Panc1 (cell line): ENCODE results near the gene MSRB1. TPM values are rescaled to one million over a fixed set of nuclear protein-coding genes. Genes with fewer than 3 reads are reported as not detected.
"Not testable (repeated sequence)": the region's sequence is repeated elsewhere in the genome, so short reads cannot be mapped to it uniquely, and the experiment has no call there.

Experiments used
- ATAC-seq: fragments of 200-7000 bp; cut with Tn5 transposase; 2 replicates; pipeline ENCODE4 v1.9.1; 2020; ENCODE audit warnings: mild to moderate bottlenecking, moderate library complexity
- BruUV-seq: library from RNA; stranded (reverse); fragments of 400-500 nt; replicated peaks from 2 replicates; lab custom pipeline; 2021; lab: Mats Ljungman, UMichigan
- CTCF ChIA-PET: fragments of 300-600 bp; sonication (Branson Sonifier 250); formaldehyde crosslinking; loops from one replicate; lab custom pipeline; 2022; ENCODE audit warnings: antibody characterized with exemption; lab: Charles Lee
- POLR2A ChIA-PET: fragments of 300-600 bp; sonication (Branson Sonifier 250); formaldehyde crosslinking; loops from one replicate; lab custom pipeline; 2022; ENCODE audit warnings: antibody characterized with exemption; lab: Charles Lee
- DNase-seq: peaks from one replicate; pipeline ENCODE4 v3.0.0-alpha.2; 2010; ENCODE audit warnings: low read depth, low spot score
- H3K27ac ChIP-seq: 2 replicates; pipeline ENCODE4 v1.5.1; 2011; ENCODE audit warnings: mild to moderate bottlenecking, low read length, inconsistent platforms
- H3K27me3 ChIP-seq: fragments of 200-500 bp; sonication (Bioruptor generic); 2 replicates; pipeline ENCODE4 v1.6.0; 2014; ENCODE audit warnings: low read length, inconsistent platforms; ENCODE audit not compliant: control insufficient read depth, insufficient read depth
- H3K36me3 ChIP-seq: fragments of 200-500 bp; sonication (Bioruptor generic); 2 replicates; pipeline ENCODE4 v1.5.1; 2014; ENCODE audit warnings: inconsistent platforms, mild to moderate bottlenecking, low read length, moderate library complexity; ENCODE audit not compliant: control insufficient read depth, insufficient read depth
- H3K4me1 ChIP-seq: 2 replicates; pipeline ENCODE4 v1.5.1; 2011; ENCODE audit warnings: inconsistent platforms, mild to moderate bottlenecking, low read length, moderate library complexity; ENCODE audit not compliant: control insufficient read depth, insufficient read depth
- H3K4me3 ChIP-seq, 2 experiments: 2 replicates each; pipeline ENCODE4 v1.5.1; 2011 to 2012; ENCODE audit warnings: low read depth in 2 of 2, low read length in 2 of 2, mild to moderate bottlenecking in 2 of 2, inconsistent platforms in 1 of 2, moderate library complexity in 1 of 2
- H3K9me3 ChIP-seq: fragments of 200-500 bp; sonication (Bioruptor generic); 2 replicates; pipeline ENCODE4 v1.5.1; 2014; ENCODE audit warnings: low read depth, mild to moderate bottlenecking, inconsistent platforms, low read length, moderate library complexity; ENCODE audit not compliant: control insufficient read depth, insufficient read depth
- CTCF ChIP-seq: fragments of 450-650 bp; IDR thresholded peaks from 2 replicates; pipeline ENCODE4 v1.5.1; 2017; ENCODE audit warnings: mild to moderate bottlenecking
- POLR2AphosphoS5 ChIP-seq: IDR thresholded peaks from 2 replicates; pipeline ENCODE4 v1.6.1; 2012; ENCODE audit warnings: mild to moderate bottlenecking, low read depth, low read length, moderate library complexity
- REST ChIP-seq, 2 experiments: IDR thresholded peaks; 2 replicates each; pipeline ENCODE4 v1.6.1; 2011 to 2012; ENCODE audit warnings: low read depth in 2 of 2, control low read depth in 1 of 2, low read length in 1 of 2, mild to moderate bottlenecking in 1 of 2, moderate library complexity in 1 of 2; ENCODE audit not compliant: insufficient read depth in 1 of 2
- SIN3A ChIP-seq: IDR thresholded peaks from 2 replicates; pipeline ENCODE4 v1.6.1; 2012; ENCODE audit warnings: low read depth, mild to moderate bottlenecking, low read length, moderate library complexity, borderline replicate concordance; ENCODE audit not compliant: insufficient read depth
- TCF7L2 ChIP-seq: IDR thresholded peaks from 2 replicates; pipeline ENCODE4 v1.6.1; 2011; ENCODE audit warnings: mild to moderate bottlenecking, low read depth, low read length, inconsistent platforms
- in situ Hi-C: cut with HindIII; loops from 2 replicates; pipeline ENCODE4 v1.10.0; 2016; ENCODE audit warnings: low sequenced_read_pairs, low pct_unique_long_range_greater_than_20kb
- intact Hi-C: fragments of 100-400 bp; cut with micrococcal nuclease; formaldehyde crosslinking; loops from one replicate; pipeline ENCODE4 v1.10.0; 2022; ENCODE audit not compliant: unreplicated experiment
- total RNA-seq: library from RNA; stranded (reverse); gene quantifications from one replicate; pipeline ENCODE4 v1.2.1, GENCODE V29; 2021; ENCODE audit not compliant: unreplicated experiment

Gene MSRB1
- total RNA-seq, 1 experiment from 2014 or later: 25.3 TPM

- no peaks in the 10 kb centered on the region for H3K4me1 ChIP-seq
- H3K36me3 ChIP-seq: no peaks in the 10 kb centered on the region
- ATAC-seq: no peak
- H3K9me3 ChIP-seq: no peaks in the 10 kb centered on the region
- BruUV-seq: no TSS peak
- ChIA-PET POLR2A (no interaction called here), CTCF (no interaction called here)
- intact Hi-C loops (no loop called here), in situ Hi-C loops (no loop called here)
- H3K27me3 ChIP-seq: no peaks in the 10 kb centered on the region
- no peak for TF ChIP-seq TCF7L2
- DNase-seq: no peak
- no peak overlapping the region for H3K4me3 ChIP-seq
- H3K27ac ChIP-seq: no peak overlapping the region
Observed at GRCh38 chr16:1902547-1903219, 40.3 kb downstream of the MSRB1 start.

- no peak overlapping the region for H3K4me3 ChIP-seq
- H3K27me3 ChIP-seq: no peaks in the 10 kb centered on the region
- H3K27ac ChIP-seq: no peak overlapping the region
- H3K4me1 ChIP-seq: no peaks in the 10 kb centered on the region
- intact Hi-C loops (no loop called here), in situ Hi-C loops (no loop called here)
- no TSS peak for BruUV-seq
- H3K9me3 ChIP-seq: no peaks in the 10 kb centered on the region
- DNase-seq (no peak), ATAC-seq (no peak)
- ChIA-PET CTCF (no interaction called here), POLR2A (no interaction called here)
- H3K36me3 ChIP-seq: no peaks in the 10 kb centered on the region
- TF ChIP-seq REST (IDR thresholded peaks at IDR 0.05; ENCODE audit: insufficient read depth in 1 of 2, low read depth in 2 of 2, low read length in 1 of 2): no peak
- TF ChIP-seq TCF7L2: no peak
Observed at GRCh38 chr16:1900452-1900774, 42.6 kb downstream of the MSRB1 start.

- in situ Hi-C loops: no loop called here
- BruUV-seq: no TSS peak
- no peak for TF ChIP-seq TCF7L2
- TF ChIP-seq SIN3A: no peak
- TF ChIP-seq CTCF: no peak
- TF ChIP-seq POLR2AphosphoS5: no peak
- TF ChIP-seq REST (IDR thresholded peaks at IDR 0.05; ENCODE audit: insufficient read depth in 1 of 2, low read depth in 2 of 2, low read length in 1 of 2): no peak
- ATAC-seq: no peak
- Histone ChIP-seq H3K4me1 (no peaks in the 10 kb centered on the region), H3K36me3 (no peaks in the 10 kb centered on the region), H3K27me3 (no peaks in the 10 kb centered on the region), H3K9me3 (no peaks in the 10 kb centered on the region), H3K27ac (no peak overlapping the region), H3K4me3 (no peak overlapping the region)
- CTCF ChIA-PET: no interaction called here
- DNase-seq: no peak
- POLR2A ChIA-PET: interaction anchor here (0.7 kb wide), 1 partner anchor 16 kb away, joined by 12 read pairs; no protein-coding TSS in a partner anchor
- intact Hi-C loops: no loop called here
Observed at GRCh38 chr16:1899641-1900451, 43.2 kb downstream of the MSRB1 start.

GRCh38 chr16:1897692-1898091 is 45.3 kb downstream of the MSRB1 start:
- not testable (repeated sequence) for DNase-seq

More at GRCh38 chr16:1897692-1898091, 45.3 kb downstream of the MSRB1 start:
- intact Hi-C loops, H3K4me1 ChIP-seq, H3K36me3 ChIP-seq, H3K9me3 ChIP-seq, H3K27me3 ChIP-seq, H3K4me3 ChIP-seq, H3K27ac ChIP-seq, ATAC-seq, BruUV-seq, in situ Hi-C loops: not testable (repeated sequence)
- ChIA-PET CTCF (interaction anchor here (0.6 kb wide), 2 partner anchors 25 to 29 kb away, joined by 3 to 4 read pairs; no protein-coding TSS in a partner anchor), POLR2A (interaction anchor here (0.6 kb wide), 1 partner anchor 20 kb away, joined by 3 read pairs; no protein-coding TSS in a partner anchor)
